ENCODE results near the gene ARHGAP15.

ARHGAP15 gene

GRCh38 chr2:143720095-143720664 is 591.0 kb downstream of the ARHGAP15 start:
- DNase-seq (ENCODE audit: low spot score): no peak

- no peak for DNase-seq (ENCODE audit: low spot score)
These were observed 596.2 kb downstream of the ARHGAP15 start for GRCh38 chr2:143725400-143725799.

GRCh38 chr2:143726151-143726845 is 597.1 kb downstream of the ARHGAP15 start:
- DNase-seq (ENCODE audit: low spot score): no peak

GRCh38 chr2:143728498-143728897 is 599.3 kb downstream of the ARHGAP15 start:
- no peak for DNase-seq (ENCODE audit: low spot score)

GRCh38 chr2:143729296-143729814 is 600.1 kb downstream of the ARHGAP15 start:
- no peak for DNase-seq (ENCODE audit: low spot score)

GRCh38 chr2:143730155-143730952 is 601.1 kb downstream of the ARHGAP15 start:
- DNase-seq (ENCODE audit: low spot score): peak; percentile 1

GRCh38 chr2:143730953-143731260 is 601.7 kb downstream of the ARHGAP15 start:
- DNase-seq (ENCODE audit: low spot score): no peak

- DNase-seq (ENCODE audit: low spot score): no peak
These were observed 602.9 kb downstream of the ARHGAP15 start for GRCh38 chr2:143732076-143732475.

- no peak for DNase-seq (ENCODE audit: low spot score)
These were observed 603.7 kb downstream of the ARHGAP15 start for GRCh38 chr2:143732871-143733270.

GRCh38 chr2:143734507-143734906 is 605.3 kb downstream of the ARHGAP15 start:
- no peak for DNase-seq (ENCODE audit: low spot score)

- no peak for DNase-seq (ENCODE audit: low spot score)
These were observed 607.7 kb downstream of the ARHGAP15 start for GRCh38 chr2:143736904-143737303.

- no peak for DNase-seq (ENCODE audit: low spot score)
These were observed 611.2 kb downstream of the ARHGAP15 start for GRCh38 chr2:143740431-143740830.

GRCh38 chr2:143741205-143741604 is 612.0 kb downstream of the ARHGAP15 start:
- no peak for DNase-seq (ENCODE audit: low spot score)

GRCh38 chr2:143742581-143742980 is 613.4 kb downstream of the ARHGAP15 start:
- no peak for DNase-seq (ENCODE audit: low spot score)

GRCh38 chr2:143744114-143744513 is 614.9 kb downstream of the ARHGAP15 start:
- no peak for DNase-seq (ENCODE audit: low spot score)

GRCh38 chr2:143745060-143745459 is 615.8 kb downstream of the ARHGAP15 start:
- no peak for DNase-seq (ENCODE audit: low spot score)

- DNase-seq (ENCODE audit: low spot score): no peak
These were observed 625.5 kb downstream of the ARHGAP15 start for GRCh38 chr2:143754742-143755141.

GRCh38 chr2:143758629-143759330 is 629.6 kb downstream of the ARHGAP15 start:
- DNase-seq (ENCODE audit: low spot score): no peak

GRCh38 chr2:143759455-143759854 is 630.2 kb downstream of the ARHGAP15 start:
- no peak for DNase-seq (ENCODE audit: low spot score)

GRCh38 chr2:143762176-143762928 is 633.1 kb downstream of the ARHGAP15 start:
- DNase-seq (ENCODE audit: low spot score): no peak

- DNase-seq (ENCODE audit: low spot score): no peak
These were observed 635.0 kb downstream of the ARHGAP15 start for GRCh38 chr2:143764261-143764660.

- DNase-seq (ENCODE audit: low spot score): no peak
These were observed 635.5 kb downstream of the ARHGAP15 start for GRCh38 chr2:143764706-143765105.
